BJ (cell line): ENCODE data around the gene KDM1A. TPM values are rescaled to one million over a fixed set of nuclear protein-coding genes. Genes with fewer than 3 reads are reported as not detected.

ENCODE experiments used
- CTCF ChIA-PET: fragments of 350-600 bp; formaldehyde crosslinking; extraction: SDS; loops from one replicate; lab custom pipeline; 2021; ENCODE audit warnings: antibody characterized with exemption, inconsistent platforms; lab: Yijun Ruan, JAX
- POLR2A ChIA-PET: fragments of 300-600 bp; sonication (Branson Sonifier 250); formaldehyde crosslinking; extraction: SDS; loops from one replicate; lab custom pipeline; 2021; ENCODE audit warnings: antibody characterized with exemption; lab: Charles Lee
- DNase-seq: peaks from one replicate; pipeline ENCODE4 v3.0.0-alpha.2; 2011; ENCODE audit warnings: low read depth
- H3K27me3 ChIP-seq: 2 replicates; pipeline ENCODE4 v1.6.0; 2011; ENCODE audit warnings: low read length; ENCODE audit not compliant: control insufficient read depth, insufficient read depth
- H3K36me3 ChIP-seq: 2 replicates; pipeline ENCODE4 v1.5.1; 2011; ENCODE audit warnings: low read length; ENCODE audit not compliant: control insufficient read depth, insufficient read depth
- H3K4me3 ChIP-seq: 2 replicates; pipeline ENCODE4 v1.5.1; 2011; ENCODE audit warnings: low read depth, mild to moderate bottlenecking, control low read depth, low read length
- polyA plus RNA-seq: library from polyadenylated mRNA; depleted of rRNA; stranded (reverse); fragments of >200 nt; gene quantifications from 2 replicates; pipeline ENCODE4 v1.2.3, GENCODE V29; 2011
- TF ChIP-seq, protein P1 (sequence below): IDR thresholded peaks from 2 replicates; pipeline ENCODE4 v1.5.1; 2011; ENCODE audit warnings: low read depth, mild to moderate bottlenecking, control low read depth, inconsistent platforms, low read length, moderate library complexity; ENCODE audit not compliant: insufficient read depth

Gene KDM1A
- polyA plus RNA-seq, 1 experiment = 52.2 TPM

DNA sequence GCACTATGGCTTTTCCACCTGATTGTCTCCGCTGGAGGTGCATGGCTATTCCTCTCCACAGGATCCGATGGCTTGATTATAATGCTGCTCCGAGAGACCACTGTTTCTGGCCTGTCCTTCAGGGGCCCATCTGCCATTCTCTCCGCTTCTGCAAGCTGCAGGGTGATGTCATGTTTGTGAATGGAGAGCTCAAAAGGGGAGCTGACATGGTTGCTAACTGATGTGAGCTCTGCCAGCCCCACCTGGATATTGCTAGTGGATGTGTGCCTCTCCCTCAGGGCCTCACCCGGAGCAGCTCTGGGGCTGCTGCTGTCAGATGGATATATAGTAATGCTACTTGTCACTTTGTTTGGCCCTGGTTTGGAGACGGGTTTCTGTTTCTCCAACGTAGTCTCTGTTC is 72.3 kb downstream of the KDM1A start:
- POLR2A ChIA-PET = no interaction called here
- H3K4me3 ChIP-seq = no peak overlapping the region
- TF ChIP-seq, protein P1, sequence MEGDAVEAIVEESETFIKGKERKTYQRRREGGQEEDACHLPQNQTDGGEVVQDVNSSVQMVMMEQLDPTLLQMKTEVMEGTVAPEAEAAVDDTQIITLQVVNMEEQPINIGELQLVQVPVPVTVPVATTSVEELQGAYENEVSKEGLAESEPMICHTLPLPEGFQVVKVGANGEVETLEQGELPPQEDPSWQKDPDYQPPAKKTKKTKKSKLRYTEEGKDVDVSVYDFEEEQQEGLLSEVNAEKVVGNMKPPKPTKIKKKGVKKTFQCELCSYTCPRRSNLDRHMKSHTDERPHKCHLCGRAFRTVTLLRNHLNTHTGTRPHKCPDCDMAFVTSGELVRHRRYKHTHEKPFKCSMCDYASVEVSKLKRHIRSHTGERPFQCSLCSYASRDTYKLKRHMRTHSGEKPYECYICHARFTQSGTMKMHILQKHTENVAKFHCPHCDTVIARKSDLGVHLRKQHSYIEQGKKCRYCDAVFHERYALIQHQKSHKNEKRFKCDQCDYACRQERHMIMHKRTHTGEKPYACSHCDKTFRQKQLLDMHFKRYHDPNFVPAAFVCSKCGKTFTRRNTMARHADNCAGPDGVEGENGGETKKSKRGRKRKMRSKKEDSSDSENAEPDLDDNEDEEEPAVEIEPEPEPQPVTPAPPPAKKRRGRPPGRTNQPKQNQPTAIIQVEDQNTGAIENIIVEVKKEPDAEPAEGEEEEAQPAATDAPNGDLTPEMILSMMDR = no peak
- DNase-seq = no peak
- peaks cover 31% of the 10 kb centered on the region for H3K36me3 ChIP-seq
- no peaks in the 10 kb centered on the region for H3K27me3 ChIP-seq
- CTCF ChIA-PET = interaction anchor here (16.7 kb wide), 1 partner anchor 91 kb away, joined by 412 read pairs; no protein-coding TSS in a partner anchor

- Histone ChIP-seq H3K36me3 (peaks cover 27% of the 10 kb centered on the region), H3K4me3 (no peak overlapping the region), H3K27me3 (no peaks in the 10 kb centered on the region)
- ChIA-PET CTCF (interaction anchor here (16.7 kb wide), 1 partner anchor 90 kb away, joined by 412 read pairs; no protein-coding TSS in a partner anchor), POLR2A (no interaction called here)
- TF ChIP-seq, protein P1 = no peak
- DNase-seq = no peak
Observed at GRCh38 chr1:23092447-23092846, 73.2 kb downstream of the KDM1A start.

DNA sequence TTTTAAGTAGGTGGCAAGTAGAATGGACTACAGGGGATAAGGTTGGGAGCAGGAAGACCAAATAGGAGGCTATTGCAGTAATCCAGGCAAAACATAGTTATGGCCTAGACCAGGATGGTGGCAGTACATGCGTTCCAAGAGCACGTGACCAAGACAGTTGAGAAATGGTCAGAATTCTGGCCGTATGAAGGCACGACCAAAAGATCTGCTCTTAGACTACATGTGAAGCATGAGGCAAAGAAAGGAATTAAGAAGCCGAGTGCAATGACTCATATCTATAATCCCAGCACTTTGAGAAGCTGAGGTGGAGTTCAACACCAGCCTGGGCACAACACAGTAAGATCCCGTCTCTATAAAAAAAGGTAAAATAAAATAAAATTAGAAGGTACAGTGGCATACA is 78.0 kb downstream of the KDM1A start:
- POLR2A ChIA-PET = no interaction called here

GRCh38 chr1:23098463-23099170 is 79.3 kb downstream of the KDM1A start:
- ChIA-PET POLR2A (no interaction called here), CTCF (interaction anchor here (0.7 to 16.7 kb wide), 23 partner anchors 8 to 305 kb away, joined by 3 to 412 read pairs (median 5); no protein-coding TSS in a partner anchor)
- no peak overlapping the region for H3K4me3 ChIP-seq
- TF ChIP-seq, protein P1 = peak; percentile 92
- DNase-seq = no peak
- H3K27me3 ChIP-seq = no peaks in the 10 kb centered on the region
- H3K36me3 ChIP-seq = no peaks in the 10 kb centered on the region

More for the DNA sequence above, 78.0 kb downstream of the KDM1A start:
- H3K4me3 ChIP-seq = no peak overlapping the region
- CTCF ChIA-PET = interaction anchor here (16.7 kb wide), 1 partner anchor 85 kb away, joined by 412 read pairs; no protein-coding TSS in a partner anchor
- no peaks in the 10 kb centered on the region for H3K27me3 ChIP-seq
- TF ChIP-seq, protein P1 = no peak
- DNase-seq = no peak
- peaks cover 4% of the 10 kb centered on the region for H3K36me3 ChIP-seq

GRCh38 chr1:23099171-23099536 is 79.9 kb downstream of the KDM1A start:
- no peak for DNase-seq
- Histone ChIP-seq H3K36me3 (no peaks in the 10 kb centered on the region), H3K27me3 (no peaks in the 10 kb centered on the region), H3K4me3 (no peak overlapping the region)
- ChIA-PET CTCF (interaction anchor here (0.7 to 16.7 kb wide), 21 partner anchors 9 to 305 kb away, joined by 3 to 412 read pairs (median 5); no protein-coding TSS in a partner anchor), POLR2A (no interaction called here)
- TF ChIP-seq, protein P1 = no peak
